HUES64 (cell line): ENCODE measurements around the gene RPP40. TPM values are rescaled to one million over a fixed set of nuclear protein-coding genes. Genes with fewer than 3 reads are reported as not detected.

Experiments used
- H3K27ac ChIP-seq: 2 replicates; pipeline ENCODE4 v1.7.0; 2013; ENCODE audit warnings: low read depth, low read length, inconsistent platforms
- H3K27me3 ChIP-seq: 2 replicates; pipeline ENCODE4 v1.6.1; 2013; ENCODE audit warnings: mild to moderate bottlenecking, low read length; ENCODE audit not compliant: insufficient read depth
- H3K36me3 ChIP-seq: 2 replicates; pipeline ENCODE4 v1.6.1; 2013; ENCODE audit warnings: mild to moderate bottlenecking, low read length; ENCODE audit not compliant: insufficient read depth
- H3K4me1 ChIP-seq: 2 replicates; pipeline ENCODE4 v1.6.1; 2013; ENCODE audit warnings: mild to moderate bottlenecking, low read length, moderate library complexity; ENCODE audit not compliant: insufficient read depth
- H3K4me3 ChIP-seq: 2 replicates; pipeline ENCODE4 v1.5.1; 2013; ENCODE audit warnings: mild to moderate bottlenecking, low read length, moderate library complexity
- H3K9ac ChIP-seq: 2 replicates; pipeline ENCODE4 v1.6.1; 2013; ENCODE audit warnings: mild to moderate bottlenecking, low read depth, low read length
- H3K9me3 ChIP-seq: 2 replicates; pipeline ENCODE4 v1.6.1; 2013; ENCODE audit warnings: low read depth, low read length; ENCODE audit not compliant: insufficient read depth
- WGBS: fragments of 150-250, 120-280 bp; methylation state at CpG from one replicate; pipeline ENCODE4 v1.1.7; 2013; ENCODE audit warnings: missing lambda C conversion rate; 5-methylcytosine and 5-hydroxymethylcytosine counted together
- polyA plus RNA-seq, 2 experiments: library from polyadenylated mRNA; stranded (reverse); fragments of 50-300 nt; gene quantifications; one replicate each; pipeline ENCODE4 v1.2.3, GENCODE V29; 2013

RPP40 gene, protein sequence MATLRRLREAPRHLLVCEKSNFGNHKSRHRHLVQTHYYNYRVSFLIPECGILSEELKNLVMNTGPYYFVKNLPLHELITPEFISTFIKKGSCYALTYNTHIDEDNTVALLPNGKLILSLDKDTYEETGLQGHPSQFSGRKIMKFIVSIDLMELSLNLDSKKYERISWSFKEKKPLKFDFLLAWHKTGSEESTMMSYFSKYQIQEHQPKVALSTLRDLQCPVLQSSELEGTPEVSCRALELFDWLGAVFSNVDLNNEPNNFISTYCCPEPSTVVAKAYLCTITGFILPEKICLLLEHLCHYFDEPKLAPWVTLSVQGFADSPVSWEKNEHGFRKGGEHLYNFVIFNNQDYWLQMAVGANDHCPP
- 24.0 TPM for polyA plus RNA-seq (2013, experiment 1 of 2)
- polyA plus RNA-seq (2013, experiment 2 of 2): 21.1 TPM

DNA sequence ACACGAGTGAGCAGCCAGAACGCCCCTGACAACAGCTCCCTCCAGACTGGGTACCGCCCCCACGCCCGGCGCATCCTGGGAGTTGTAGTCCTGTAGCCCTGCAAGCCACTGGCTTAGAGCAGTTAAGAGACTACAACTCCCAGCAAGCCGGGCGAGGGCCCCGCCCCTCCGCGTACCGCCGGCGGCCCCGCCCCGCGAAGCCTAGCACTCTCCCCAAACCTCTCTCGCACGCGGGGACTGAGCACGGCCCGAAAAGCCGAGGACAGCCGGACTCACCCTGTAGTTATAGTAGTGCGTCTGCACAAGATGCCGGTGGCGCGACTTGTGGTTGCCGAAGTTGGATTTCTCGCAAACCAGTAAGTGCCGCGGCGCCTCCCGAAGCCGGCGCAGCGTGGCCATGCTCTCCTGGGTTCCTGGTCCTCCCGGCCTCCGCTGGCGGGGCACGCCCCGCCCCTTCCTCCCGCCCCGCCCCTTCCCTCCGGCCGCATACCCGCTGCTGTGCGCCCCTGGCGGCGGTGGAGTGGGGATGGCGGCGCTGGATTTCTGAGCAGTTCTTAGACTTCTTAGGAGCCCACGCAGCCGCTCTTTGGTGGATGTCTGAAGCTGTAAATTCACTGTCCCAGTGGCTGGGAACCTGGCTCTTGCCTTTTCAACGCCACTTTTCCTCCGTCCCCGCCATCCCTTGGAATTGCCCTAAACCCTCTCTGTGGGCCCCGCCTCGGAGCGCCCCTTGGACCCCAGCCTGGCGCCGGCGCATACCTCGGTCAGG lies at the start of gene RPP40:
RPP40 (minus strand) TSS at position 434 of the 769 bp plus-strand sequence; CDS start at position 399, 35 bp downstream.
- peak within 1 kb of the TSS; percentile 87 for H3K4me3 ChIP-seq
- H3K9me3 ChIP-seq: no peaks in the 10 kb centered on the region
- H3K4me1 ChIP-seq: peaks cover 5% of the 10 kb centered on the region; the same call in 1 of the 2 replicates
- H3K9ac ChIP-seq: peak within 1 kb of the TSS; percentile 77
- peaks cover 15% of the 10 kb centered on the region for H3K36me3 ChIP-seq
- H3K27me3 ChIP-seq: no peaks in the 10 kb centered on the region
- under 1% methylated on average over 62 of the region's 64 CpGs for WGBS
- peak within 1 kb of the TSS; percentile 67 for H3K27ac ChIP-seq

DNA sequence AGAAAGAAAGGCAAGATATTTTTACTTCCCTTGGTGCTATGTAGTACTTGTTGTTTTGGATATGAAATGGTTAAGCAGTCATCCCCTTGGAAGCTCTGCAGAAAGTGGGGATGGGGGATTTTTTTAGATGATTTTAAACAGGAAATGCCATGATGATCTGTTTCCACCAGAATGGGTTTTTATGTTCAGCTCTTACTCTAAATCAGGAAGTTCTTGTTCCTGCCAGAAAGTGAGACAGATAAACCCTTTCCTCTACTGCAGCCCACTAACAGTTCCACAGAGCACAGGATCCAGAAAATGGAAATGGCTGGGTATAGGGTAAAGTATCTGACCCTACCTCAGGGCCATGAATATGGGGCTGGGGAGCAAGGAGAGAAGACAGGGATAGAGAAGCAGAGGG lies 49.2 kb upstream of the RPP40 start:
- no peak overlapping the region for H3K9ac ChIP-seq

DNA sequence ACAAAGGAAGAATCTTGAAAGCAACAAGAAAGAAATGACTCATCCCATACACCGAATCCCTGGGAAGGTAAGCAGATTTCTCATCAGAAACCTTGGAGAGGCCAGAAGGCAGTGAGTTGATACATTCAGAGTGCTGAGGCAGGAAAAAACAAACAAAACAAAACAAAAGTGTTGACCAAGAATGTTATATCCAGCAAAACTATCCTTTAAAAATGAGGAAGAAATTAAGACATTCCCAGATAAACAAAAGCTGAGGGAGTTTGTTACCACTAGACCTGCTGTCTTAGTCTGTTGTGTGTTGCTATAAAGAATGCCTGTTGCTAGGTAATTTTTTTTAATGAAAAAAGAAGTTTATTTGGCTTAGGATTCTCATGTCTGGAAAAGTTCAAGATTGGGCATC lies 47.6 kb upstream of the RPP40 start:
- H3K9me3 ChIP-seq: peaks cover 15% of the 10 kb centered on the region; the same call in 1 of the 2 replicates

More for the DNA sequence above, 49.2 kb upstream of the RPP40 start:
- no peaks in the 10 kb centered on the region for H3K36me3 ChIP-seq
- peaks cover 15% of the 10 kb centered on the region; the same call in 1 of the 2 replicates for H3K9me3 ChIP-seq
- no peaks in the 10 kb centered on the region for H3K27me3 ChIP-seq
- H3K4me3 ChIP-seq: no peak overlapping the region
- 0 out of 2 replicates have a peak, but pooled peaks cover 4% of the 10 kb centered on the region for H3K4me1 ChIP-seq
- H3K27ac ChIP-seq: no peak overlapping the region

DNA sequence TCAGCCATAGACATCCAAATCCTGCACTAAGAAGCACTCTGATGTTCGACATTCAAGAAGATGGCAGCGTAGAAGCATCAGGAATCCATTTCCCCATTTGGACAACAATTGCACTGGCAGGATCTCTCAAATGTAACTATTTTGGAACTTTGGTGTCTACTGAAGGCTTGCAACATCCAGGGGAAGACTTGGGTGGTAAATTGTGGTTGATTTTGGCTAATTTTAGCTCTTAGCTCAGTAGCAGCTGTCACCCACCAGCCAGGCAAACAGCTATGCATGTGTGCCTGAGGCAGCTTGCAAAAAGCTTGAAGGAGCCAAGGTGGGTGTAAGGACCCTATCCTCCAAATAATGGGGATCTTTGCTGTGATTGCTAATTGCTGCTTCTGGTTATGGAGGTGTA lies 46.2 kb upstream of the RPP40 start:
- H3K9me3 ChIP-seq: peaks cover 15% of the 10 kb centered on the region; the same call in 1 of the 2 replicates
- no peak overlapping the region for H3K27ac ChIP-seq
- H3K36me3 ChIP-seq: no peaks in the 10 kb centered on the region
- 0 out of 2 replicates have a peak, but pooled peaks cover 4% of the 10 kb centered on the region for H3K4me1 ChIP-seq
- no peak overlapping the region for H3K9ac ChIP-seq
- no peak overlapping the region for H3K4me3 ChIP-seq
- 96% methylated on average over 2 of the region's 2 CpGs for WGBS
- no peaks in the 10 kb centered on the region for H3K27me3 ChIP-seq

More for the DNA sequence above, 47.6 kb upstream of the RPP40 start:
- Histone ChIP-seq H3K4me3 (no peak overlapping the region), H3K27ac (no peak overlapping the region), H3K4me1 (0 out of 2 replicates have a peak, but pooled peaks cover 4% of the 10 kb centered on the region), H3K9ac (no peak overlapping the region), H3K27me3 (no peaks in the 10 kb centered on the region), H3K36me3 (no peaks in the 10 kb centered on the region)
- no CpG with 5 or more reads among the region's 1 CpG for WGBS

GRCh38 chr6:5046430-5046829 lies 42.6 kb upstream of the RPP40 start:
- no peak overlapping the region for H3K9ac ChIP-seq
- peaks cover 10% of the 10 kb centered on the region; the same call in 1 of the 2 replicates for H3K9me3 ChIP-seq
- H3K27me3 ChIP-seq: no peaks in the 10 kb centered on the region
- H3K27ac ChIP-seq: no peak overlapping the region
- no peaks in the 10 kb centered on the region for H3K4me1 ChIP-seq
- no peaks in the 10 kb centered on the region for H3K36me3 ChIP-seq
- H3K4me3 ChIP-seq: no peak overlapping the region
- WGBS: 98% methylated on average over 9 of the region's 9 CpGs

- WGBS: 90% methylated on average over 6 of the region's 8 CpGs
- Histone ChIP-seq H3K9me3 (peaks cover 4% of the 10 kb centered on the region; the same call in 1 of the 2 replicates), H3K27me3 (no peaks in the 10 kb centered on the region), H3K4me1 (no peaks in the 10 kb centered on the region), H3K9ac (no peak overlapping the region), H3K27ac (no peak overlapping the region), H3K36me3 (no peaks in the 10 kb centered on the region), H3K4me3 (no peak overlapping the region)
Observed at GRCh38 chr6:5045416-5045815, 41.6 kb upstream of the RPP40 start.

- Histone ChIP-seq H3K36me3 (no peaks in the 10 kb centered on the region), H3K4me1 (no peaks in the 10 kb centered on the region), H3K9ac (no peak overlapping the region), H3K27me3 (no peaks in the 10 kb centered on the region), H3K9me3 (peaks cover 4% of the 10 kb centered on the region; the same call in 1 of the 2 replicates), H3K27ac (no peak overlapping the region), H3K4me3 (no peak overlapping the region)
- WGBS: 96% methylated on average over 3 of the region's 3 CpGs
Observed at GRCh38 chr6:5044866-5045265, 41.0 kb upstream of the RPP40 start.

DNA sequence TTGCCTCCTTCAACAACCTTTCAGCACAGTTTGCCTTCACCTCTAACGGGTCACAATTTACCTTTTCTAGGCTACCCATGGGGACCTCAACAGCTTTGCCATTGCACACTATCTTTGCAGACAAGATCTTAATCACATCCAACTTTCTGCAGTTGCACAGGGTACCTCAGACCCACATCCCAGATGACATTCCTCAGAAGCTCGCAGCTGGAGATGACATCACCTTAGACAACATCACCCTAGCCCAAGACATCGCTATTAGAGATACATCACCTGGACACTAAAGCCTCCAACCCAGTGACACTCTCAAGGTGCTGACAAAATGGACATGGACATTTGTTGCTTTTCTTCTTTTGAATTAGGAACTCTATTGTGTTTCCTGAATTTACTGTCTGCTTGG lies 38.6 kb upstream of the RPP40 start:
- no peaks in the 10 kb centered on the region for H3K36me3 ChIP-seq
- H3K27ac ChIP-seq: no peak overlapping the region
- H3K4me1 ChIP-seq: no peaks in the 10 kb centered on the region
- WGBS: 94% methylated on average over 3 of the region's 3 CpGs
- H3K9me3 ChIP-seq: no peaks in the 10 kb centered on the region; the same call in 1 of the 2 replicates
- H3K27me3 ChIP-seq: no peaks in the 10 kb centered on the region
- no peak overlapping the region for H3K4me3 ChIP-seq
- H3K9ac ChIP-seq: no peak overlapping the region

DNA sequence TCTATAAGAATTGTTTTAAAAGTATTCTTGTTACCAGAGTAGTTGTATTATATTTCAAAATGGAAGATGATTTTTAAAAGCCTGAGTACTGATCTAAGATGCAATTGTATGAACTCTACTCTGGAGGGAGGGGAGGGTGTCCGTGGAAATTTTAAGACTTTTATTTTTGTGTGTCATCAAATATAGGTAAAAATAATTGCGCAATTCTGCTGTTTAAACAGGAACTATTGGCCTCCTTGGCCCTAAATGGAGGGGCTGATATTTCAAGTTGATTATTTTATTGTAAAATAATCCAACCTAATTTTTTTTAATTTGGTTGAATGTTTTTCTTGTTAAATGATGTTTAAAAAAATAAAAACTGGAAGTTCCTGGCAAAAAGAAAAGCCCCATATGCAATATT lies 38.1 kb upstream of the RPP40 start:
- WGBS: 96% methylated on average over 2 of the region's 2 CpGs

DNA sequence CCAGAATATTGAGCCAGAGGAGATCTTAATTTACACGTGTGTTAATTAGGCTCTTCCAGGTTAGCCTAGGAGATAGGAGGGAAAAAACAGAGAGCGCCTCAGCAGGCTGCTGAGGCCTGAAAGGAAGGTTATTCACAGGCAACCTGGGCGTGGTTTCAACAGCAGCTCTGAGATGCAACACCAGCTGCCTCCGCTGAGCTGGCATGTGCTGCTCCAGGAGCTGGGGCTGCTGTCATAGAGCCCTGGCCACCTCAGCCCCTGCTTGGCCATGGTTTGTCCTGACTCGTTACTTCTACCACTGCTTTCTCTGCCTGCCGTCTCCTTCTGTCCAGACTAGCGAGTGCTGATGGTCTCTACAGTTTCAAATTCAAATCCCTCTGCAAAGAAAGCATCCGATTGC lies 32.4 kb upstream of the RPP40 start:
- Histone ChIP-seq H3K4me3 (no peak overlapping the region), H3K36me3 (no peaks in the 10 kb centered on the region), H3K4me1 (peaks cover 18% of the 10 kb centered on the region), H3K27me3 (no peaks in the 10 kb centered on the region), H3K9ac (no peak overlapping the region), H3K9me3 (no peaks in the 10 kb centered on the region; the same call in 1 of the 2 replicates), H3K27ac (no peak overlapping the region)
- WGBS: 29% methylated on average over 8 of the region's 8 CpGs

More for the DNA sequence above, 38.1 kb upstream of the RPP40 start:
- H3K9ac ChIP-seq: no peak overlapping the region
- no peaks in the 10 kb centered on the region for H3K36me3 ChIP-seq
- no peaks in the 10 kb centered on the region for H3K4me1 ChIP-seq
- no peak overlapping the region for H3K27ac ChIP-seq
- H3K27me3 ChIP-seq: no peaks in the 10 kb centered on the region
- no peaks in the 10 kb centered on the region; the same call in 1 of the 2 replicates for H3K9me3 ChIP-seq
- no peak overlapping the region for H3K4me3 ChIP-seq

DNA sequence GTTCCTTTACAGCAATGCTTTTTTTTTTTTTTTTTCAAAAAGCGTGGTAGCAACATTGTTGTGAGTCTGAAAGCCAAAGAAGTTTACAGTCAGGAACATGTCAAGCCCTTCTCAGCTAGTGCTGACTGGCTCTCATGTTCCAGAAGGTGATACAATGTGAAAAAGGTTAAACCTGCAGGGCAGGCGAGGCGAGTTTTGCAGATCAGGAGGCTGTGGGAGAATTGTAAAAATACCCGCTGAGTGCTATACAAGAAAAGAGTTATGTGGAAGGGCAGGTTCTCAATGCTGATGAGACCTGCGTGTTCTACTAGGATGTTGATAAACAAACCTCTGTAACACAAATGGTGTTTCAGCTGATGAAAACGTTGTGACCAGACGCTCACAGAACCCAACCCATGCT lies 30.9 kb upstream of the RPP40 start:
- no peak overlapping the region for H3K4me3 ChIP-seq
- H3K9ac ChIP-seq: no peak overlapping the region
- peaks cover 18% of the 10 kb centered on the region for H3K4me1 ChIP-seq
- H3K27ac ChIP-seq: no peak overlapping the region
- no peaks in the 10 kb centered on the region; the same call in 1 of the 2 replicates for H3K9me3 ChIP-seq
- H3K27me3 ChIP-seq: no peaks in the 10 kb centered on the region
- 91% methylated on average over 7 of the region's 7 CpGs for WGBS
- H3K36me3 ChIP-seq: no peaks in the 10 kb centered on the region
